HCT116 (cell line): ENCODE measurements around the gene TTC33. TPM values are rescaled to one million over a fixed set of nuclear protein-coding genes. Genes with fewer than 3 reads are reported as not detected.

Experiments used
- ATAC-seq: fragments of 200-7000 bp; cut with Tn5 transposase; 2 replicates; pipeline ENCODE4 v1.9.1; 2020; ENCODE audit warnings: mild to moderate bottlenecking, moderate library complexity
- BruUV-seq: library from RNA; stranded (reverse); fragments of 400-500 nt; replicated peaks from 2 replicates; lab custom pipeline; 2021; lab: Mats Ljungman, UMichigan
- CTCF ChIA-PET: fragments of 300-600 bp; sonication (Branson Sonifier 250); formaldehyde crosslinking; loops from one replicate; lab custom pipeline; 2021; ENCODE audit warnings: antibody characterized with exemption; lab: Charles Lee
- POLR2A ChIA-PET: fragments of 300-600, 350-600 bp; sonication (Branson Sonifier 250); formaldehyde crosslinking; loops from one replicate; lab custom pipeline; 2021; ENCODE audit warnings: antibody characterized with exemption; lab: Charles Lee
- RAD21 ChIA-PET, 2 experiments: fragments of 300-600 bp; sonication (Branson Sonifier 250); formaldehyde crosslinking; loops; one replicate each; lab custom pipeline; 2023; ENCODE audit warnings: low total read pairs in 2 of 2; ENCODE audit not compliant: uncharacterized antibody in 2 of 2, unreplicated experiment in 2 of 2, low non-redundant PET in 1 of 2; lab: Charles Lee
- DNase-seq: peaks from one replicate; pipeline ENCODE4 v3.0.0-alpha.2; 2010; ENCODE audit warnings: low read depth, low spot score
- H2AFZ ChIP-seq: fragments of 200-600 bp; shearing (Covaris generic), sonication (generic); 2 replicates; pipeline ENCODE4 v1.6.1; 2017; ENCODE audit warnings: low read depth, mixed run types, mixed read lengths, antibody characterized with exemption, low read length; ENCODE audit not compliant: poor library complexity, severe bottlenecking
- H3K27ac ChIP-seq: 2 replicates; pipeline ENCODE4 v1.5.1; 2012; ENCODE audit warnings: low read depth, low read length
- H3K27me3 ChIP-seq: fragments of 200-600 bp; sonication (generic); 2 replicates; pipeline ENCODE4 v1.6.1; 2016; ENCODE audit warnings: mixed run types, low read length, mixed read lengths; ENCODE audit not compliant: insufficient read depth
- H3K36me3 ChIP-seq, 2 experiments: fragments of 200-500 bp in 1 of 2; fragments of 200-600 bp in 1 of 2; sonication (Bioruptor generic) in 1 of 2; sonication (generic) in 1 of 2; 2 replicates each; pipeline versions ENCODE4 v1.5.1 to v1.6.1; 2014 to 2016; ENCODE audit warnings: low read length in 2 of 2, inconsistent platforms in 1 of 2, mixed read lengths in 1 of 2, mixed run types in 1 of 2; ENCODE audit not compliant: insufficient read depth in 2 of 2, control insufficient read depth in 1 of 2
- H3K4me1 ChIP-seq, 2 experiments: fragments of 200-600 bp in 1 of 2; sonication (generic) in 1 of 2; 2 replicates each; pipeline versions ENCODE4 v1.5.1 to v1.6.1; 2012 to 2017; ENCODE audit warnings: low read length in 2 of 2, inconsistent platforms in 1 of 2, mild to moderate bottlenecking in 1 of 2, mixed read lengths in 1 of 2, mixed run types in 1 of 2, moderate library complexity in 1 of 2; ENCODE audit not compliant: insufficient read depth in 2 of 2, control insufficient read depth in 1 of 2
- H3K4me2 ChIP-seq: fragments of 200-600 bp; sonication (generic); 2 replicates; pipeline ENCODE4 v1.6.1; 2017; ENCODE audit warnings: mixed run types, low read length, mixed read lengths
- H3K4me3 ChIP-seq, 2 experiments: fragments of 200-600 bp in 1 of 2; sonication (generic) in 1 of 2; replicated peaks in 1 of 2; 2 replicates each; pipeline ENCODE4 v1.5.1; 2011 to 2016; ENCODE audit warnings: low read length in 2 of 2, control low read depth in 1 of 2, low read depth in 1 of 2, mild to moderate bottlenecking in 1 of 2, mixed read lengths in 1 of 2, mixed run types in 1 of 2
- H3K79me2 ChIP-seq: fragments of 200-600 bp; sonication (generic); 2 replicates; pipeline ENCODE4 v1.6.1; 2017; ENCODE audit warnings: mild to moderate bottlenecking, mixed run types, low read length, moderate library complexity, mixed read lengths; ENCODE audit not compliant: insufficient read depth
- H3K9ac ChIP-seq: fragments of 200-600 bp; sonication (generic); 2 replicates; pipeline ENCODE4 v1.6.1; 2016; ENCODE audit warnings: low read length, mixed read lengths
- H3K9me2 ChIP-seq: fragments of 200-600 bp; sonication (generic), shearing (Covaris generic); 2 replicates; pipeline ENCODE4 v1.6.1; 2017; ENCODE audit warnings: mixed run types, mild to moderate bottlenecking, moderate library complexity; ENCODE audit not compliant: insufficient read depth
- H3K9me3 ChIP-seq, 2 experiments: fragments of 200-500 bp in 1 of 2; fragments of 200-600 bp in 1 of 2; sonication (Bioruptor generic) in 1 of 2; sonication (generic) in 1 of 2; 2 replicates each; pipeline ENCODE4 v1.6.1; 2014 to 2017; ENCODE audit warnings: low read length in 2 of 2, mixed read lengths in 2 of 2, inconsistent platforms in 1 of 2, low read depth in 1 of 2, mild to moderate bottlenecking in 1 of 2, mixed run types in 1 of 2, moderate library complexity in 1 of 2; ENCODE audit not compliant: control insufficient read depth in 1 of 2, insufficient read depth in 1 of 2
- H4K20me1 ChIP-seq: fragments of 200-600 bp; sonication (generic), shearing (Covaris generic); 2 replicates; pipeline ENCODE4 v1.6.1; 2017; ENCODE audit warnings: mixed run types, mild to moderate bottlenecking, moderate library complexity; ENCODE audit not compliant: insufficient read depth
- CEBPB ChIP-seq: IDR thresholded peaks from 2 replicates; pipeline ENCODE4 v1.6.1; 2012; ENCODE audit warnings: low read depth
- EGR1 ChIP-seq: IDR thresholded peaks from 2 replicates; pipeline ENCODE4 v1.6.1; 2012; ENCODE audit warnings: low read depth
- ELF1 ChIP-seq: IDR thresholded peaks from 2 replicates; pipeline ENCODE4 v1.6.1; 2012; ENCODE audit warnings: low read depth, borderline replicate concordance
- EZH2phosphoT487 ChIP-seq: fragments of 200-600 bp; IDR thresholded peaks from 2 replicates; pipeline ENCODE4 v1.6.1; 2018; ENCODE audit warnings: antibody characterized with exemption, borderline replicate concordance
- RAD21 ChIP-seq: IDR thresholded peaks from 2 replicates; pipeline ENCODE4 v1.6.1; 2012; ENCODE audit warnings: low read depth, mild to moderate bottlenecking
- SIN3A ChIP-seq: IDR thresholded peaks from 2 replicates; pipeline ENCODE4 v1.6.1; 2012; ENCODE audit warnings: low read depth
- TCF7L2 ChIP-seq: IDR thresholded peaks from 2 replicates; pipeline ENCODE4 v1.7.0; 2011; ENCODE audit warnings: borderline replicate concordance, inconsistent platforms; ENCODE audit not compliant: insufficient read depth, insufficient read length; ENCODE audit errors: extremely low read depth
- intact Hi-C: fragments of 100-400 bp; cut with micrococcal nuclease; formaldehyde crosslinking; loops from 2 replicates; pipeline ENCODE4 v1.10.0; 2022
- total RNA-seq: library from RNA; stranded (reverse); gene quantifications from one replicate; pipeline ENCODE4 v1.2.1, GENCODE V29; 2021; ENCODE audit not compliant: unreplicated experiment
- TF ChIP-seq, protein P1 (sequence below): IDR thresholded peaks from 2 replicates; pipeline ENCODE4 v1.6.1; 2012
- TF ChIP-seq, protein P2 (sequence below), 3 experiments: fragments of 200-600 bp in 1 of 3; sonication (generic) in 1 of 3; IDR thresholded peaks in 2 of 3; conservative IDR thresholded peaks in 1 of 3; 2 replicates each; pipeline ENCODE4 v1.5.1; 2012 to 2017; ENCODE audit warnings: low read depth in 2 of 3, low read length in 2 of 3, antibody characterized with exemption in 1 of 3, borderline replicate concordance in 1 of 3, control low read depth in 1 of 3, mild to moderate bottlenecking in 1 of 3, mixed read lengths in 1 of 3, mixed run types in 1 of 3, moderate library complexity in 1 of 3; ENCODE audit not compliant: insufficient read depth in 1 of 3
- TF ChIP-seq, protein P3 (sequence below): IDR thresholded peaks from 2 replicates; pipeline ENCODE4 v1.6.1; 2012; ENCODE audit warnings: low read depth

Gene TTC33
- total RNA-seq, 1 experiment from 2014 or later, result 14.5 TPM

DNA sequence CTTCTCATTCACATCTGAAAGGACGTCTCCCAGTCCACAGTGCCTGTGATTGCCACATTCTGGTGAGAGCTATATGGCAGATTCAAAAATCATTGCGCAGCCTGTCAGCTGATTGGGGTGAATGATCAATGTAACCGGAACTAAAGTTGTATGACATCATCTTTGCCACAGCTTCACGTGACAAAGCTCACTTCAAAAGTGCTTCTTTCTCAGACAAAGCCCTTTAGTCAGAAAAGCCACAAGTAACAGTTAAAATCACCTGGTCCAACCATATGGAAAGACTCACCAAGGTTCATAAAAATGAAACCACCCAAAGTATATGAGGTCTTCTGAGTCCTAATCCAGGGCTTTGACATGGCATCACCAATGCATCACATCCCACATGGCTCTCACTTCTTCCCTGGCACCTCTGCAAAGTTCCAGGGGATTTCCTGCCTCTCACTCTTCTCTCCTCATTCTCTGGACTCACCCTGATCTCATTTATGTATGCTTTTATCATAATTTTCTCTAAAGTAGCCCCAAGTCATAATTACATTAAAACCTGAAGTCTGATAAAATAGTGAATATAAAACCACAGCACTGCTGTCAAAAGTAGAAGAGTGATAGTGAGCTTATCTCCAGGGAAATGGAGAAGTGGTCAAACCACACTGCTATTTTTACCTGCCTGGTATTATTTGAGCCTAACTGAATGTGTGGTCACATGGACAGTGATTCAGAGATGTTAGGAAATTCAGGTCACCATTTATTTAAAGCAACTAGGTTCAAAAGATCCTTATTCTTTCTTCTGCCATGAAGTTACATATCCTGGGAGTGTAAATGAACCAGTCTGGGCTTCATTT lies 269.1 kb downstream of the TTC33 start:
- Histone ChIP-seq H3K9ac (no peak overlapping the region), H3K4me3 (no peak overlapping the region), H3K4me2 (no peak overlapping the region), H2AFZ (no peak overlapping the region), H3K79me2 (no peaks in the 10 kb centered on the region), H4K20me1 (no peaks in the 10 kb centered on the region), H3K27me3 (no peaks in the 10 kb centered on the region), H3K36me3 (no peaks in the 10 kb centered on the region), H3K4me1 (no peaks in the 10 kb centered on the region), H3K9me3 (no peaks in the 10 kb centered on the region), H3K9me2 (no peaks in the 10 kb centered on the region), H3K27ac (no peak overlapping the region)
- BruUV-seq, result no TSS peak
- intact Hi-C loops, result no loop called here
- ChIA-PET CTCF (no interaction called here), POLR2A (no interaction called here), RAD21 (no interaction called here)
- DNase-seq (no peak), ATAC-seq (no peak)
- no peak for TF ChIP-seq TCF7L2
- TF ChIP-seq CEBPB, result no peak
- TF ChIP-seq, protein P1, sequence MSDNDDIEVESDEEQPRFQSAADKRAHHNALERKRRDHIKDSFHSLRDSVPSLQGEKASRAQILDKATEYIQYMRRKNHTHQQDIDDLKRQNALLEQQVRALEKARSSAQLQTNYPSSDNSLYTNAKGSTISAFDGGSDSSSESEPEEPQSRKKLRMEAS, result no peak
- TF ChIP-seq, protein P2, sequence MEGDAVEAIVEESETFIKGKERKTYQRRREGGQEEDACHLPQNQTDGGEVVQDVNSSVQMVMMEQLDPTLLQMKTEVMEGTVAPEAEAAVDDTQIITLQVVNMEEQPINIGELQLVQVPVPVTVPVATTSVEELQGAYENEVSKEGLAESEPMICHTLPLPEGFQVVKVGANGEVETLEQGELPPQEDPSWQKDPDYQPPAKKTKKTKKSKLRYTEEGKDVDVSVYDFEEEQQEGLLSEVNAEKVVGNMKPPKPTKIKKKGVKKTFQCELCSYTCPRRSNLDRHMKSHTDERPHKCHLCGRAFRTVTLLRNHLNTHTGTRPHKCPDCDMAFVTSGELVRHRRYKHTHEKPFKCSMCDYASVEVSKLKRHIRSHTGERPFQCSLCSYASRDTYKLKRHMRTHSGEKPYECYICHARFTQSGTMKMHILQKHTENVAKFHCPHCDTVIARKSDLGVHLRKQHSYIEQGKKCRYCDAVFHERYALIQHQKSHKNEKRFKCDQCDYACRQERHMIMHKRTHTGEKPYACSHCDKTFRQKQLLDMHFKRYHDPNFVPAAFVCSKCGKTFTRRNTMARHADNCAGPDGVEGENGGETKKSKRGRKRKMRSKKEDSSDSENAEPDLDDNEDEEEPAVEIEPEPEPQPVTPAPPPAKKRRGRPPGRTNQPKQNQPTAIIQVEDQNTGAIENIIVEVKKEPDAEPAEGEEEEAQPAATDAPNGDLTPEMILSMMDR (IDR thresholded peaks at IDR 0.05 in 2 of 3, conservative IDR thresholded peaks at IDR 0.05 in 1 of 3; ENCODE audit: borderline replicate concordance in 1 of 3, insufficient read depth in 1 of 3, low read depth in 2 of 3, low read length in 2 of 3), result no peak
- TF ChIP-seq, protein P3, sequence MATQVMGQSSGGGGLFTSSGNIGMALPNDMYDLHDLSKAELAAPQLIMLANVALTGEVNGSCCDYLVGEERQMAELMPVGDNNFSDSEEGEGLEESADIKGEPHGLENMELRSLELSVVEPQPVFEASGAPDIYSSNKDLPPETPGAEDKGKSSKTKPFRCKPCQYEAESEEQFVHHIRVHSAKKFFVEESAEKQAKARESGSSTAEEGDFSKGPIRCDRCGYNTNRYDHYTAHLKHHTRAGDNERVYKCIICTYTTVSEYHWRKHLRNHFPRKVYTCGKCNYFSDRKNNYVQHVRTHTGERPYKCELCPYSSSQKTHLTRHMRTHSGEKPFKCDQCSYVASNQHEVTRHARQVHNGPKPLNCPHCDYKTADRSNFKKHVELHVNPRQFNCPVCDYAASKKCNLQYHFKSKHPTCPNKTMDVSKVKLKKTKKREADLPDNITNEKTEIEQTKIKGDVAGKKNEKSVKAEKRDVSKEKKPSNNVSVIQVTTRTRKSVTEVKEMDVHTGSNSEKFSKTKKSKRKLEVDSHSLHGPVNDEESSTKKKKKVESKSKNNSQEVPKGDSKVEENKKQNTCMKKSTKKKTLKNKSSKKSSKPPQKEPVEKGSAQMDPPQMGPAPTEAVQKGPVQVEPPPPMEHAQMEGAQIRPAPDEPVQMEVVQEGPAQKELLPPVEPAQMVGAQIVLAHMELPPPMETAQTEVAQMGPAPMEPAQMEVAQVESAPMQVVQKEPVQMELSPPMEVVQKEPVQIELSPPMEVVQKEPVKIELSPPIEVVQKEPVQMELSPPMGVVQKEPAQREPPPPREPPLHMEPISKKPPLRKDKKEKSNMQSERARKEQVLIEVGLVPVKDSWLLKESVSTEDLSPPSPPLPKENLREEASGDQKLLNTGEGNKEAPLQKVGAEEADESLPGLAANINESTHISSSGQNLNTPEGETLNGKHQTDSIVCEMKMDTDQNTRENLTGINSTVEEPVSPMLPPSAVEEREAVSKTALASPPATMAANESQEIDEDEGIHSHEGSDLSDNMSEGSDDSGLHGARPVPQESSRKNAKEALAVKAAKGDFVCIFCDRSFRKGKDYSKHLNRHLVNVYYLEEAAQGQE, result no peak
- no peak for TF ChIP-seq EGR1
- TF ChIP-seq ELF1, result no peak
- no peak for TF ChIP-seq RAD21
- TF ChIP-seq EZH2phosphoT487, result no peak
- no peak for TF ChIP-seq SIN3A
